Uterus (tissue), 2 donors: ENCODE data around the gene C1orf94.

Experiments
- POLR2A ChIP-seq, 2 donors: fragments of 450-650 bp; IDR thresholded peaks; one replicate each; pipeline ENCODE4 v1.6.1; 2016; ENCODE audit warnings: antibody characterized with exemption in 2 of 2, mild to moderate bottlenecking in 1 of 2, moderate library complexity in 1 of 2
- TF ChIP-seq, protein P1 (sequence below), 4 experiments: fragments of 200-600 bp in 2 of 4; fragments of 450-650 bp in 2 of 4; sonication (generic) in 2 of 4; IDR thresholded peaks; one replicate each; pipeline ENCODE4 v1.5.1; 2016 to 2019; ENCODE audit warnings: antibody characterized with exemption in 4 of 4, mild to moderate bottlenecking in 2 of 4, moderate library complexity in 1 of 4

DNA sequence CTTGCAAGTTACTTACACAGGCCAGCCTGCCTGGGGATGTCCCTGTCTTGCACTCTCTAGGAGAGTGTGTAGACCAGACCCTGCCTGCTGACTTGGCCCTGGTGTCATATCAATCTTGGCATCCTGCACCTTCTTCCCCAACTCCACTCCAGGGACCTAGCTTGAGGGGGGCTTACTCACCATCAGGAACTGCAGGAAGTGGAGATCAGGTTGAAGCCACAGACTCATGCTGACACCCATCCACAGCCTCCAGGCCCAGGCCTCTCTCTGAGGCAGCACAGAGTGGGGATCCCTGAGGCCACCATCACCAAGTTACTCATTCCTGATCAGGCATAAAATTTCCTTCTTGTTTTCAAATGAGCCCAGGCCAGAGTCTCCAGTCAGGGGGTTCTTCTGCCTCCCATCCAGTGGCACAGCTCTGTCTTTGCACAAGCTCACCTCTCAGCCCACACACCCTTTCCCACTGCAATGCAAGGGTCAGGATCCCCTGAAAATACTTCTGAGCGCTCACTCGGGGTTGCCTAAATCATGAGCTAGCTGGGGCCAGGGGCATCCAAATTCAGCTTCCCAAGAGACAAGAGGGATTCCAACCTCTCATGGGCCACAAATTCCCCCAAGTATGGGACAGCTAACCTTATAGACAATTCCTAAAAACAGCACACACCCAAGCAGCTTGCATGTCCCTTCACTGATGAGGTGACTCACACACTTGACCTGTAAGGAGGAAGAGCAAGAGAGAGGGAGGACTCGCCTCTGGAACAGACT lies 45.1 kb upstream of the C1orf94 start:
- TF ChIP-seq, protein P1, sequence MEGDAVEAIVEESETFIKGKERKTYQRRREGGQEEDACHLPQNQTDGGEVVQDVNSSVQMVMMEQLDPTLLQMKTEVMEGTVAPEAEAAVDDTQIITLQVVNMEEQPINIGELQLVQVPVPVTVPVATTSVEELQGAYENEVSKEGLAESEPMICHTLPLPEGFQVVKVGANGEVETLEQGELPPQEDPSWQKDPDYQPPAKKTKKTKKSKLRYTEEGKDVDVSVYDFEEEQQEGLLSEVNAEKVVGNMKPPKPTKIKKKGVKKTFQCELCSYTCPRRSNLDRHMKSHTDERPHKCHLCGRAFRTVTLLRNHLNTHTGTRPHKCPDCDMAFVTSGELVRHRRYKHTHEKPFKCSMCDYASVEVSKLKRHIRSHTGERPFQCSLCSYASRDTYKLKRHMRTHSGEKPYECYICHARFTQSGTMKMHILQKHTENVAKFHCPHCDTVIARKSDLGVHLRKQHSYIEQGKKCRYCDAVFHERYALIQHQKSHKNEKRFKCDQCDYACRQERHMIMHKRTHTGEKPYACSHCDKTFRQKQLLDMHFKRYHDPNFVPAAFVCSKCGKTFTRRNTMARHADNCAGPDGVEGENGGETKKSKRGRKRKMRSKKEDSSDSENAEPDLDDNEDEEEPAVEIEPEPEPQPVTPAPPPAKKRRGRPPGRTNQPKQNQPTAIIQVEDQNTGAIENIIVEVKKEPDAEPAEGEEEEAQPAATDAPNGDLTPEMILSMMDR (IDR thresholded peaks at IDR 0.05) = no peak
- no peak for TF ChIP-seq POLR2A (IDR thresholded peaks at IDR 0.05)
